OCI-LY1 (cell line): ENCODE data around the gene KXD1.

ENCODE experiments used
- H2AFZ ChIP-seq: fragments of 200-600 bp; sonication (generic), shearing (Covaris generic); 2 replicates; pipeline ENCODE4 v1.6.0; 2014; ENCODE audit warnings: antibody characterized with exemption, mild to moderate bottlenecking, low read length
- H3F3A ChIP-seq: fragments of 200-600 bp; sonication (generic), shearing (Covaris generic); 2 replicates; pipeline ENCODE4 v1.6.0; 2014; ENCODE audit warnings: mild to moderate bottlenecking, antibody characterized with exemption, low read length, moderate library complexity; ENCODE audit not compliant: insufficient read depth
- H3K27ac ChIP-seq: fragments of 200-600 bp; sonication (generic); 2 replicates; pipeline ENCODE4 v1.5.1; 2014; ENCODE audit warnings: low read length, mixed run types, mild to moderate bottlenecking, low read depth; ENCODE audit not compliant: poor library complexity, severe bottlenecking
- H3K27me3 ChIP-seq: fragments of 200-600 bp; sonication (generic); 2 replicates; pipeline ENCODE4 v1.6.0; 2014; ENCODE audit warnings: antibody characterized with exemption, mild to moderate bottlenecking, low read length, moderate library complexity; ENCODE audit not compliant: insufficient read depth
- H3K36me3 ChIP-seq: fragments of 200-600 bp; sonication (generic); 2 replicates; pipeline ENCODE4 v1.6.1; 2014; ENCODE audit warnings: mild to moderate bottlenecking, antibody characterized with exemption, low read length, moderate library complexity, mixed read lengths; ENCODE audit not compliant: insufficient read depth
- H3K4me1 ChIP-seq: fragments of 200-600 bp; sonication (generic); 2 replicates; pipeline ENCODE4 v1.5.1; 2014; ENCODE audit warnings: mild to moderate bottlenecking, low read length, moderate library complexity; ENCODE audit not compliant: insufficient read depth, severe bottlenecking
- H3K4me2 ChIP-seq: fragments of 200-600 bp; sonication (generic), shearing (Covaris generic); 2 replicates; pipeline ENCODE4 v1.6.1; 2014; ENCODE audit warnings: low read length
- H3K4me3 ChIP-seq: fragments of 200-600 bp; sonication (generic); 2 replicates; pipeline ENCODE4 v1.5.1; 2014; ENCODE audit warnings: low read length, low read depth, mild to moderate bottlenecking, mixed read lengths; ENCODE audit not compliant: poor library complexity, severe bottlenecking
- H3K79me2 ChIP-seq: fragments of 200-600 bp; shearing (Covaris generic); 2 replicates; pipeline ENCODE4 v1.6.1; 2016; ENCODE audit warnings: mixed run types, low read length, mixed read lengths; ENCODE audit not compliant: insufficient read depth
- H3K9ac ChIP-seq: fragments of 200-600 bp; sonication (generic), shearing (Covaris generic); 2 replicates; pipeline ENCODE4 v1.6.1; 2014; ENCODE audit warnings: mild to moderate bottlenecking, low read length, mixed read lengths
- H3K9me2 ChIP-seq: fragments of 200-600 bp; sonication (generic), shearing (Covaris generic); 2 replicates; pipeline ENCODE4 v1.6.1; 2014; ENCODE audit warnings: low read depth, mild to moderate bottlenecking, low read length, mixed read lengths
- H3K9me3 ChIP-seq: fragments of 200-600 bp; shearing (Covaris generic); 2 replicates; pipeline ENCODE4 v1.6.1; 2014; ENCODE audit warnings: low read length, mixed read lengths
- H4K20me1 ChIP-seq: fragments of 200-600 bp; sonication (generic), shearing (Covaris generic); 2 replicates; pipeline ENCODE4 v1.6.0; 2016; ENCODE audit warnings: mild to moderate bottlenecking, low read length; ENCODE audit not compliant: insufficient read depth
- EZH2 ChIP-seq: fragments of 200-600 bp; sonication (generic), shearing (Covaris generic); IDR thresholded peaks from 2 replicates; pipeline ENCODE4 v1.8.0; 2017; ENCODE audit warnings: borderline replicate concordance, mixed run types, mild to moderate bottlenecking, antibody characterized with exemption, low read length, moderate library complexity, mixed read lengths
- TF ChIP-seq, protein P1 (sequence below): fragments of 200-600 bp; sonication (generic), shearing (Covaris generic); IDR thresholded peaks from 2 replicates; pipeline ENCODE4 v1.5.1; 2017; ENCODE audit warnings: mild to moderate bottlenecking, antibody characterized with exemption, low read length, moderate library complexity, mixed read lengths

The KXD1 gene

DNA sequence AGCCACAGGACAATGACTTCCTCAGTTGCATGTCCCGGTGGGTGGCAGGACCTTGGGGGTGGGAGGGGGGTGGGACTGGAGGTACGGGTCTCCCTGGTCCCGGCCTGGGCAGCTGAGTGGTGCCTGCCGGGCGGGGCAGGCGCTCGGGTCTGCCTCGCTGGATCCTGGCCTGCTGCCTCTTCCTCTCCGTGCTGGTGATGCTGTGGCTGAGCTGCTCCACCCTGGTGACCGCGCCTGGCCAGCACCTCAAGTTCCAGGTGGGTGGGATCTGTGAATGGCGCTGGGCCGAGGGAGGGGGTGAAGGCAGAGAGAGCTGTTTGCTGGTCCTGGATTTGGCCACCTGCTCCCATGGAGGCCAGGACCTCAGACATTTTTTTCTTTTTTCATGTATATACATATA lies 60.6 kb downstream of the KXD1 start:
- no peaks in the 10 kb centered on the region for H3K9me2 ChIP-seq
- H3K4me2 ChIP-seq = no peak overlapping the region
- H3K9me3 ChIP-seq = no peaks in the 10 kb centered on the region
- no peaks in the 10 kb centered on the region for H3K4me1 ChIP-seq
- H3K9ac ChIP-seq = no peak overlapping the region
- H3K79me2 ChIP-seq = no peaks in the 10 kb centered on the region
- H3K27me3 ChIP-seq = peaks cover 10% of the 10 kb centered on the region; the same call in 1 of the 2 replicates
- TF ChIP-seq, protein P1, sequence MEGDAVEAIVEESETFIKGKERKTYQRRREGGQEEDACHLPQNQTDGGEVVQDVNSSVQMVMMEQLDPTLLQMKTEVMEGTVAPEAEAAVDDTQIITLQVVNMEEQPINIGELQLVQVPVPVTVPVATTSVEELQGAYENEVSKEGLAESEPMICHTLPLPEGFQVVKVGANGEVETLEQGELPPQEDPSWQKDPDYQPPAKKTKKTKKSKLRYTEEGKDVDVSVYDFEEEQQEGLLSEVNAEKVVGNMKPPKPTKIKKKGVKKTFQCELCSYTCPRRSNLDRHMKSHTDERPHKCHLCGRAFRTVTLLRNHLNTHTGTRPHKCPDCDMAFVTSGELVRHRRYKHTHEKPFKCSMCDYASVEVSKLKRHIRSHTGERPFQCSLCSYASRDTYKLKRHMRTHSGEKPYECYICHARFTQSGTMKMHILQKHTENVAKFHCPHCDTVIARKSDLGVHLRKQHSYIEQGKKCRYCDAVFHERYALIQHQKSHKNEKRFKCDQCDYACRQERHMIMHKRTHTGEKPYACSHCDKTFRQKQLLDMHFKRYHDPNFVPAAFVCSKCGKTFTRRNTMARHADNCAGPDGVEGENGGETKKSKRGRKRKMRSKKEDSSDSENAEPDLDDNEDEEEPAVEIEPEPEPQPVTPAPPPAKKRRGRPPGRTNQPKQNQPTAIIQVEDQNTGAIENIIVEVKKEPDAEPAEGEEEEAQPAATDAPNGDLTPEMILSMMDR = no peak
- no peak for TF ChIP-seq EZH2
- H2AFZ ChIP-seq = no peak overlapping the region
- no peak overlapping the region for H3K4me3 ChIP-seq
- no peak overlapping the region for H3K27ac ChIP-seq
- H4K20me1 ChIP-seq = no peaks in the 10 kb centered on the region
- H3F3A ChIP-seq = no peaks in the 10 kb centered on the region
- H3K36me3 ChIP-seq = no peaks in the 10 kb centered on the region
